Neural progenitor cell (in vitro differentiated cells): Measurements from ENCODE around the gene CREG1. TPM values are rescaled to one million over a fixed set of nuclear protein-coding genes. Genes with fewer than 3 reads are reported as not detected.

Experiments used
- DNase-seq: peaks from one replicate; pipeline ENCODE4 v3.0.0-alpha.2; 2016; ENCODE audit warnings: low spot score
- H2AFZ ChIP-seq: fragments of 200-600 bp; sonication (generic); replicated peaks from 2 replicates; pipeline ENCODE4 v1.6.1; 2016; ENCODE audit warnings: antibody characterized with exemption
- H3F3A ChIP-seq: fragments of 200-600 bp; sonication (generic); 2 replicates; pipeline ENCODE4 v1.6.1; 2016; ENCODE audit warnings: antibody characterized with exemption, low read depth
- H3K27ac ChIP-seq: fragments of 200-600 bp; sonication (generic); 2 replicates; pipeline ENCODE4 v1.5.1; 2016; ENCODE audit warnings: mild to moderate bottlenecking
- H3K27me3 ChIP-seq: fragments of 200-600 bp; sonication (generic); 2 replicates; pipeline ENCODE4 v1.6.1; 2016; ENCODE audit warnings: mild to moderate bottlenecking, moderate library complexity
- H3K36me3 ChIP-seq: fragments of 200-600 bp; sonication (generic); 2 replicates; pipeline ENCODE4 v1.5.1; 2016
- H3K4me1 ChIP-seq: fragments of 200-600 bp; sonication (generic); 2 replicates; pipeline ENCODE4 v1.6.1; 2016; ENCODE audit warnings: mixed run types
- H3K4me2 ChIP-seq: fragments of 200-600 bp; sonication (generic); 2 replicates; pipeline ENCODE4 v1.6.1; 2016
- H3K4me3 ChIP-seq: fragments of 200-600 bp; sonication (generic); 2 replicates; pipeline ENCODE4 v1.5.1; 2016
- H3K79me2 ChIP-seq: fragments of 200-600 bp; sonication (generic); 2 replicates; pipeline ENCODE4 v1.6.1; 2016; ENCODE audit warnings: low read depth
- H3K9ac ChIP-seq: fragments of 200-600 bp; sonication (generic); 2 replicates; pipeline ENCODE4 v1.6.1; 2016
- H3K9me3 ChIP-seq: fragments of 200-600 bp; sonication (generic); 2 replicates; pipeline ENCODE4 v1.5.1; 2016; ENCODE audit warnings: low read depth
- H4K20me1 ChIP-seq: fragments of 200-600 bp; sonication (generic); 2 replicates; pipeline ENCODE4 v1.6.1; 2016; ENCODE audit warnings: low read depth
- H3K27ac Mint-ChIP-seq: 3 replicates; pipeline ENCODE4 v1.8.0; 2021; ENCODE audit warnings: mixed read lengths
- H3K27me3 Mint-ChIP-seq: 2 replicates; pipeline ENCODE4 v1.8.0; 2022; ENCODE audit warnings: low read depth, mild to moderate bottlenecking, inconsistent platforms, moderate library complexity, mixed read lengths; ENCODE audit not compliant: insufficient read depth
- H3K36me3 Mint-ChIP-seq: 3 replicates; pipeline ENCODE4 v1.8.0; 2021; ENCODE audit warnings: mixed read lengths
- H3K4me1 Mint-ChIP-seq: 3 replicates; pipeline ENCODE4 v1.8.0; 2021; ENCODE audit warnings: mixed read lengths
- H3K4me3 Mint-ChIP-seq: 3 replicates; pipeline ENCODE4 v1.8.0; 2021; ENCODE audit warnings: mild to moderate bottlenecking, moderate library complexity, mixed read lengths
- H3K9me3 Mint-ChIP-seq: 3 replicates; pipeline ENCODE4 v1.8.0; 2020; ENCODE audit warnings: mixed read lengths
- CTCF ChIP-seq: fragments of 200-600 bp; sonication (generic); IDR thresholded peaks from 2 replicates; pipeline ENCODE4 v1.5.1; 2017; ENCODE audit warnings: antibody characterized with exemption, mild to moderate bottlenecking
- EZH2 ChIP-seq: fragments of 200-600 bp; sonication (generic); IDR thresholded peaks from 2 replicates; pipeline ENCODE4 v1.6.1; 2017; ENCODE audit warnings: antibody characterized with exemption, mild to moderate bottlenecking, moderate library complexity
- EZH2phosphoT487 ChIP-seq: fragments of 200-600 bp; sonication (generic); IDR thresholded peaks from 2 replicates; pipeline ENCODE4 v1.6.1; 2017; ENCODE audit warnings: antibody characterized with exemption
- total RNA-seq: library from RNA; depleted of rRNA; stranded (reverse); fragments of >200 nt; gene quantifications from 2 replicates; pipeline ENCODE4 v1.2.3, GENCODE V29; 2015; ENCODE audit warnings: low replicate concordance

Gene CREG1
- total RNA-seq, 1 donor from 2014 or later, result 55.6 TPM

DNA sequence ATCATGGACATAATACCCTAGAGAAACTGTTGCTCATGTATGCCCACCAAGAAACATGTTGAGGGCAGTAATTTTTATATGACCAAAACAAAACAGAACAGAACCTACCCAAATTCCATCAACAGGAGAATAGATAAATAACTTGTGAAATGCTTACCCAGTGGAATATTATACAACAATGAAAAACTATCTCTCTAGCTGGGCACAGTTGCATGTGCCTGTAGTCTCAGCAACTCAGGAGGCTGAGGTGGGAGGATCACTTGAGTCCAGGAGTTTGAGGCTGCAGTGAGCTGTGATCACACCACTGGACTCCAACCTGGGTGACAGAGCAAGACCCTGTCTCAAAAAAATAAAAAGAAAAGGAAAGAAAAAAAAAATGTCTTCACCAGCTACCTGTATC, 38.9 kb upstream of the CREG1 start:
- no peak for DNase-seq
- no peaks in the 10 kb centered on the region for H3K27me3 ChIP-seq
- H3K9ac ChIP-seq, result no peak overlapping the region
- no peaks in the 10 kb centered on the region for H4K20me1 ChIP-seq
- Mint-ChIP-seq H3K4me3 (no peak overlapping the region), H3K4me1 (no peaks in the 10 kb centered on the region), H3K9me3 (peaks cover 2% of the 10 kb centered on the region), H3K36me3 (no peaks in the 10 kb centered on the region), H3K27ac (no peak overlapping the region), H3K27me3 (peaks cover 2% of the 10 kb centered on the region)
- H3K4me3 ChIP-seq, result no peak overlapping the region
- no peaks in the 10 kb centered on the region for H3K36me3 ChIP-seq
- no peaks in the 10 kb centered on the region for H3K4me1 ChIP-seq
- no peak overlapping the region for H2AFZ ChIP-seq
- no peaks in the 10 kb centered on the region for H3K79me2 ChIP-seq
- no peaks in the 10 kb centered on the region for H3F3A ChIP-seq
- H3K9me3 ChIP-seq, result no peaks in the 10 kb centered on the region
- H3K4me2 ChIP-seq, result no peak overlapping the region
- no peak overlapping the region for H3K27ac ChIP-seq
- TF ChIP-seq EZH2phosphoT487, result no peak
- TF ChIP-seq EZH2, result no peak

- TF ChIP-seq CTCF, result no peak
- no peak for TF ChIP-seq EZH2
- TF ChIP-seq EZH2phosphoT487, result no peak
- Histone ChIP-seq H3K9ac (no peak overlapping the region), H3K4me1 (no peaks in the 10 kb centered on the region), H3K4me2 (no peak overlapping the region), H3K27ac (no peak overlapping the region), H3F3A (no peaks in the 10 kb centered on the region), H4K20me1 (no peaks in the 10 kb centered on the region), H3K9me3 (no peaks in the 10 kb centered on the region), H3K27me3 (no peaks in the 10 kb centered on the region), H3K4me3 (no peak overlapping the region), H2AFZ (no peak overlapping the region), H3K36me3 (no peaks in the 10 kb centered on the region), H3K79me2 (no peaks in the 10 kb centered on the region)
- H3K27ac Mint-ChIP-seq, result no peak overlapping the region
- no peaks in the 10 kb centered on the region for H3K27me3 Mint-ChIP-seq
- H3K4me1 Mint-ChIP-seq, result no peaks in the 10 kb centered on the region
- no peaks in the 10 kb centered on the region for H3K36me3 Mint-ChIP-seq
- no peaks in the 10 kb centered on the region for H3K9me3 Mint-ChIP-seq
- H3K4me3 Mint-ChIP-seq, result no peak overlapping the region
- DNase-seq, result no peak
These were observed 34.8 kb upstream of the CREG1 start for GRCh38 chr1:167588361-167588760.

- no peak overlapping the region for H3K4me3 ChIP-seq
- Mint-ChIP-seq H3K4me3 (no peak overlapping the region), H3K27ac (no peak overlapping the region), H3K4me1 (no peaks in the 10 kb centered on the region), H3K36me3 (no peaks in the 10 kb centered on the region), H3K9me3 (no peaks in the 10 kb centered on the region), H3K27me3 (no peaks in the 10 kb centered on the region)
- no peak overlapping the region for H2AFZ ChIP-seq
- no peaks in the 10 kb centered on the region for H3K9me3 ChIP-seq
- no peak overlapping the region for H3K9ac ChIP-seq
- no peak overlapping the region for H3K4me2 ChIP-seq
- H4K20me1 ChIP-seq, result no peaks in the 10 kb centered on the region
- no peak for DNase-seq
- no peaks in the 10 kb centered on the region for H3K4me1 ChIP-seq
- H3K79me2 ChIP-seq, result no peaks in the 10 kb centered on the region
- no peaks in the 10 kb centered on the region for H3F3A ChIP-seq
- H3K27me3 ChIP-seq, result no peaks in the 10 kb centered on the region
- TF ChIP-seq EZH2, result no peak
- no peak for TF ChIP-seq CTCF
- no peak for TF ChIP-seq EZH2phosphoT487
- H3K27ac ChIP-seq, result no peak overlapping the region
- no peaks in the 10 kb centered on the region for H3K36me3 ChIP-seq
These were observed 34.3 kb upstream of the CREG1 start for GRCh38 chr1:167587872-167588271.

DNA sequence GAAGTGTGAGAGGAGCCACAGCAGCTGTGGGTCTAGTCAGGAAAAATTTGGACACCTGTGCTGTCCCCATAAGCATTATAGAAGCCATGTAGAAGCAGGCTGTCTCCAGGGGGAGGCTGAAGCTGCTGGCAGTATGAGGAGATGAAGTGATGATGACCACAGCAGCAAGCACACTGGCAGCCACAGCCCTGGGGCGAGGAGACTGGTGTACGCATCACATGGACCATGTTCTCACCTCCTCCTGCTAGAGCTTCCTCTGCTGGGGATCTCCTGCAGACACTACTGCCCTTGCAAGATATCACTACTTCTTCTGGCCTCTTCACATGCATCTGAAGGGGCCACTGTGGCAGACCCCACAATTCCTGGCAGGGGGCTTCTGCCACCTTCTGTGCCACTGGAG, 33.8 kb upstream of the CREG1 start:
- Mint-ChIP-seq H3K27ac (no peak overlapping the region), H3K4me3 (no peak overlapping the region), H3K27me3 (no peaks in the 10 kb centered on the region), H3K4me1 (no peaks in the 10 kb centered on the region), H3K9me3 (no peaks in the 10 kb centered on the region), H3K36me3 (no peaks in the 10 kb centered on the region)
- Histone ChIP-seq H4K20me1 (no peaks in the 10 kb centered on the region), H2AFZ (no peak overlapping the region), H3K36me3 (no peaks in the 10 kb centered on the region), H3K4me2 (no peak overlapping the region), H3K27me3 (no peaks in the 10 kb centered on the region), H3K27ac (no peak overlapping the region), H3K79me2 (no peaks in the 10 kb centered on the region), H3K9me3 (no peaks in the 10 kb centered on the region), H3K4me1 (no peaks in the 10 kb centered on the region), H3K9ac (no peak overlapping the region), H3F3A (no peaks in the 10 kb centered on the region), H3K4me3 (no peak overlapping the region)
- DNase-seq, result no peak
- TF ChIP-seq CTCF (no peak), EZH2 (no peak), EZH2phosphoT487 (no peak)
